GM18907 (cell line): ENCODE measurements around the gene RPTOR.
"Not testable (repeated sequence)": the region's sequence is repeated elsewhere in the genome, so short reads cannot be mapped to it uniquely, and the experiment has no call there.

Experiments used
- ATAC-seq: cut with Tn5 transposase; IDR thresholded peaks from one replicate; pipeline ENCODE4 v1.9.1; 2021; ENCODE audit warnings: mild to moderate bottlenecking, moderate library complexity; ENCODE audit not compliant: unreplicated experiment

The RPTOR gene

GRCh38 chr17:80759377-80759673 is 214.7 kb downstream of the RPTOR start:
- no peak for ATAC-seq

- no peak for ATAC-seq
Observed at GRCh38 chr17:80760511-80760911, 215.9 kb downstream of the RPTOR start.

DNA sequence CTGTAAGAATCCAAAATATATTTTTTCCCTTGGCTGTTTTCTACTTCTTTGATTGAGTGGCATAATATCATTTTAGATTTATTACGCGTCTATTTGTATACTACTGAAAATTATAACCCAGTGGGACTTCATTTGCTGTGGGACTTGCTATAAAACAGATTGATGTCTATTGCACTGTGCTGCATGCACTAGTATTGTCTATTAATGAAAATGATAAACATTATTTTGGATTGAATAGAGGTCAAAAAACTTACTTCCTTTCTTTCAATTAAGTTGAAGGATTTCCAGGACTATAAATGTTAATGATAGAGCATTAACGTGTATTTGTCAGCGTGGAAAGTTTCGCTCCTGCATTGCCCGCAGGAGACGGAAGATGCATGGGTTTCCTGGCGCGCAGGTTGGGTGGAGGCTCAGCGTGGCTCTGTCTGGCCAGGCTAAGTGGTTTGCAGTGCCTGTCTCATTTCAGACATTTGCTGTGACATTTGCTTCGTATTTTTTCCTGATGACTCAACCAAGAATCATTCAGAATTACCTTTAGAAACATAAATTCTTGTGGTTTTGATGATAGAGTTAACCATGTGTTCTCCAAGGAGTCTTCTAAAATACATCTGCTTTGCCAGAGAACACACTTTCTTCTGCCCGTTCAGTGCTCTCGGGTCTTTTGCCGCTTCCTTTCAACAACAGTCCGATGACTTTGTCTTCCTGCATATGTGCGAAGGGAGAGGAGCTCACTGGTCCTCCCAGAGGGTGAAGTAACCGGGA is 216.7 kb downstream of the RPTOR start:
- no peak for ATAC-seq

- ATAC-seq = no peak
Observed at GRCh38 chr17:80762076-80762475, 217.4 kb downstream of the RPTOR start.

- no peak for ATAC-seq
Observed at GRCh38 chr17:80763293-80763867, 218.7 kb downstream of the RPTOR start.

DNA sequence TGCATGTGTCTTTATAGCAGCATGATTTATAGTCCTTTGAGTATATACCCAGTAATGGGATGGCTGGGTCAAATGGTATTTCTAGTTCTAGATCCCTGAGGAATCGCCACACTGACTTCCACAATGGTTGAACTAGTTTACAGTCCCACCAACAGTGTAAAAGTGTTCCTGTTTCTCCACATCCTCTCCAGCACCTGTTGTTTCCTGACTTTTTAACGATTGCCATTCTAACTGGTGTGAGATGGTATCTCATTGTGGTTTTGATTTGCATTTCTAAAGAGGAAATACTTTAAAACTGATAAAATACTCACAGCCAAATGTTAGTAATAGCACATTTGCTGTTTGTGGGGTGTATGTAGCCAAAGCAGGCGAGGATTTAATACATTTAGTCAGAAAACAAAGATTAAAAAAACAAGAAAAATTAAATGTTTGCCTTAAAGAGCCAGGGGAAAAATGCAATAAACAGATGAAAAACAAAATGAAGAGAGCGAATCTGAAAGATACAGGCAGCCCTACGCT is 220.0 kb downstream of the RPTOR start:
- not testable (repeated sequence) for ATAC-seq

GRCh38 chr17:80765241-80765961 is 220.8 kb downstream of the RPTOR start:
- ATAC-seq = no peak

GRCh38 chr17:80766290-80766855 is 221.7 kb downstream of the RPTOR start:
- ATAC-seq = no peak

DNA sequence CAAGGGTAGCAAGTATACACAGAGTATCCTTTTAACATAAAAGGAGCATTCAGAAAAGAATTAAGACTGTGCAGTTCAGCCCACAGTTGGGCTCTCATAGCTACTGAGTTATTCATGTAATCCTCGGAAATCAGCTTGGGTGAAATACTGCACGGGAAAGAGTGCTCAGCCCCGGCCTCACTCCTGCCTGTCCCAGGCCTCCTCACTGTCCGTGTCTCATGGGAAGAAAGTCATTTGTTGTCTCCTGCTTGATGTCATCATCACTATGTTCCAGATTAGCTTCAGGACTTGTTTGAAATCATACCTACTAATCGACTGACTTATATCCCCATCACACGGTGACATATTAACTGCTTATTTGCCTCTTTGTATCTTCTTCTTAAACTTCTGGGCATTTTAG is 223.8 kb downstream of the RPTOR start:
- ATAC-seq = no peak

DNA sequence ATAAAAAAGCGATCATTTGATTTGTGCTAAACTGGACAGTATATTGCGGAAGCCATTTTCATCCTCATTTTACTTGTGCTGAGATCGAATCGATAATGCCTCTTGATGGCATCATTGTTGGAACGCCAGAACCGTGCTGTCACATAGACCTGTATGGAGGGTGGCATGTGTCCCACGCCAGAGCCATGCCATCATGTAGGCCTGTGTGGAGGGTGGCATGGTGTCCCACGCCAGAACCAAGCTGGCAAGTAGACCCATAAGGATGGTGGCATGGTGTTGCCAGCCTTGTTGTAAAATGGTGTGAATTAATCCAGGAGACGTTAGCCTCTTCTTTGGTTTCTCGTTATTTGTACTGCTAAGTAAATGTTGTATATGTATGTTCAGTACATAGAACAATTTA is 224.3 kb downstream of the RPTOR start:
- no peak for ATAC-seq

- no peak for ATAC-seq
Observed at GRCh38 chr17:80769516-80769915, 224.9 kb downstream of the RPTOR start.

GRCh38 chr17:80769936-80770625 is 225.4 kb downstream of the RPTOR start:
- ATAC-seq = no peak

- no peak for ATAC-seq
Observed at GRCh38 chr17:80770881-80771611, 226.4 kb downstream of the RPTOR start.

DNA sequence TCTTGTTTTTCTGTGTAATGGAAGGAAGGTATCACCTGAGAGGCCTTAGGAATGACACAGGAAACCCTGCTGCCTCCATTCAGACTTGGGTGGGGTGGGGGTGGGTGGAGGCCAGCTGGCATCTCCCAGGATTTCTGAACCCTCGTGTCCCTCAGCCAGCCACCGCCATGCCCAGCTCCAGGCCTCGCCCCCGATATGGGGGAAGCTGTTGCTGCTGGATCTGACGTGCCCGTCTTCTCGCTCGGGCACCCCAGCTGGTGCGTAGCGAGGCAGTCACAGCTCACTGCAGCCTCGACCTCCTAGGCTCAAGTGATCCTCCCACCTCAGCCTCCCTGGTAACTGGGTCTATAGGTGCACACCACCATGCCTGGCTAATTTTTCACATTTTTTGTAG is 227.0 kb downstream of the RPTOR start:
- no peak for ATAC-seq

- ATAC-seq = no peak
Observed at GRCh38 chr17:80772906-80773242, 228.2 kb downstream of the RPTOR start.

GRCh38 chr17:80773243-80773991 is 228.8 kb downstream of the RPTOR start:
- no peak for ATAC-seq

DNA sequence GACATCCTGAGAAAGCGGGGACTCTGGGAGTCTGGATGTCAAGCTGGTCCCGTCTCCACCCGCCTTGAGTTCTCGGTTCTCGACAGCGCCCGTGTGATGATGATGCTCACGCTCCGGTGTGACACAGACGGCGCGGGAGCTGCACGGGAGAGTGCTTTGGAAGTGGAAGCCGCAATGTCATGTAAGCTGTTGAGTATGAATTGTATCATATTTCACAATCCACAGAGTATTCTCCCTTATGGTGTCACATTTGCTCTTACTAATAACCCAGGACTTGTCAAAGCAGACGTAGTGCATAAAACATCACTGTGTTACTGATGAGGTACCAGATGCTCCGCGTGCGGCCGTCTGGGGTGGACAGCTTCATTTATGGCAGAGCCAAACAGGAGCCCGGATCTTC is 229.5 kb downstream of the RPTOR start:
- ATAC-seq = no peak

GRCh38 chr17:80774643-80775281 is 230.1 kb downstream of the RPTOR start:
- ATAC-seq = no peak

- ATAC-seq = no peak
Observed at GRCh38 chr17:80775863-80776262, 231.2 kb downstream of the RPTOR start.
